ENCODE results near the gene BNIP5.

BNIP5 gene

DNA sequence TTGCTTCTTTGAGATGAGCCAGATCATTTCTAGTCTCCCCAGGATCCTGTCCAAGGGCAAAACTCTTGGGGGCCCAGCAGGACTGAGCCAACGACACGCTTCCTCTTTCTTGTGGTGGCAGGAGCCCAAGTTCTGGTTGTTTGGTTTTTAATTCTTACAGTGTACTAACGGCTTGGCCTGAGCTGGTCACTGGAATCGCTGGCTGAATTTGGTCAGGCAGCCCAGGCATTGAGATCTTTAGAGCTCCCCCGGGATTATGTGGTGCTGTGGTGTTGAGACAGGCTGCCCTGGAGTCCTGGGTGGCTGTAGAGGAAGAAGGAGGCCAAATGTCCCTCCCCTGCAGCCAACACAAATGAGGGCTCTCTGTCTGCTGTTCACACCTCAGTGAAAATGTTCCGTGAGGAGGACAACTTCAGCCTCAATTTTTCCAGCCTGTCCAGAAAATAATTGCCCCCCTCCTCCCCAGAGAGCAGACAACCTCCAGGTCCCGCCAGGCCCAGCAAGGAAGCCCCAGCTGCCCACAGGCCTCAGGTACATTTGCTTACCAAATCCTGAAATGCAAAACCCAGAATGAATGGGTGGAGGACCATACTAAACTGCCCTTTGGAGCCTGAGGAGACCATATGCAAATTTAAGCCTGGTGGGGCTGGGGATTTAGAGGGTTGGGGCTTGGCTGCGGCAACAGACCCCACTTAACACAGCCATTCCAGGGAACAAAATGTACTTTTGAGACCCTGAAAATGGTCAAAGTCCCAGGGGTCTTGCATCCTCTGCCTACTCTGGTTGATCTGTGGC is 23.6 kb downstream of the BNIP5 start:
- in situ Hi-C loops (cut with HindIII; ENCODE audit: low pct_ligation_motif_present, low pct_unique_long_range_greater_than_20kb, low sequenced_read_pairs), result no loop called here
- no peak for DNase-seq

- DNase-seq, result no peak
- in situ Hi-C loops (cut with HindIII; ENCODE audit: low pct_ligation_motif_present, low pct_unique_long_range_greater_than_20kb, low sequenced_read_pairs), result no loop called here
These were observed 26.8 kb downstream of the BNIP5 start for GRCh38 chr6:36309900-36310299.

DNA sequence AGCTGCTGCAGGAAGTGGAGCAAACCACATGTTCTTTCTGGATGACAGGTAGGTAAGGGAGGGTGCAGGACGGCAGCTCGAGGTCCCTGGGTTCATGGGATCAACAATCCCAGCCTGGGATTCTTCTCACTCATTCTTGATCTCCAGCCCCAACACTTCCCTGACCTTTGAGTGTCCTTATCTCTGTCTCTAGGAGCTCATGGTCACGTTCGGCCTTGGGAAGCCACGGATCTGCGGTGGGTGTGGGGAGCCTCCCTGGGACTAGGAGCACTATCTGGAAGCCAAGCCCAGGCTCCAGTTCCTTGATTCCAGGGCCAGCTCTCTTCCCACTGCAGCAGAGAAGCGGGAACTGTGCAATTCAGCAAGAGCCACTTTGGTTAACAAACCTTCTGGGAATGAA is 27.5 kb downstream of the BNIP5 start:
- no peak for DNase-seq
- in situ Hi-C loops (cut with HindIII; ENCODE audit: low pct_ligation_motif_present, low pct_unique_long_range_greater_than_20kb, low sequenced_read_pairs), result no loop called here

- DNase-seq, result no peak
- in situ Hi-C loops (cut with HindIII; ENCODE audit: low pct_ligation_motif_present, low pct_unique_long_range_greater_than_20kb, low sequenced_read_pairs), result no loop called here
These were observed 28.2 kb downstream of the BNIP5 start for GRCh38 chr6:36308514-36308913.

GRCh38 chr6:36306375-36306774 is 30.3 kb downstream of the BNIP5 start:
- DNase-seq, result no peak
- in situ Hi-C loops (cut with HindIII; ENCODE audit: low pct_ligation_motif_present, low pct_unique_long_range_greater_than_20kb, low sequenced_read_pairs), result no loop called here

DNA sequence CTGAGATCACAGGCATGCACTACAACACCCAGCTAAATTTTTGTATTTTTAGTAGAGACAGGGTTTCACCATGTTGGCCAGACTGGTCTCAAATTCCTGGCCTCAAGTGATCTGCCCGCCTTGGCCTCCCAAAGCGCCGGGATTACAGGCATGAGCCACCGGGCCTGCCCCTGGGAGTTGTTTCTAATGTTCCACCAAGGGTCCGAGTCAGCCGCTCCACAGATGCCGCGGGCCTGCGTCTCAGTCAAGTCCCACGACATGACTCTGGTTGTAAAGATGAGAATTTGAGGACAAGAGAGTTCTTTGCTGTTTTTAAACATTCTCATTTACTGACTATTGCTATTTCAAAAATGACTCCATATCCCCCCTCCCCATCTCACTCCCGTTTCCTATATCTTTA is 30.8 kb downstream of the BNIP5 start:
- in situ Hi-C loops (cut with HindIII; ENCODE audit: low pct_ligation_motif_present, low pct_unique_long_range_greater_than_20kb, low sequenced_read_pairs), result no loop called here
- no peak for DNase-seq

DNA sequence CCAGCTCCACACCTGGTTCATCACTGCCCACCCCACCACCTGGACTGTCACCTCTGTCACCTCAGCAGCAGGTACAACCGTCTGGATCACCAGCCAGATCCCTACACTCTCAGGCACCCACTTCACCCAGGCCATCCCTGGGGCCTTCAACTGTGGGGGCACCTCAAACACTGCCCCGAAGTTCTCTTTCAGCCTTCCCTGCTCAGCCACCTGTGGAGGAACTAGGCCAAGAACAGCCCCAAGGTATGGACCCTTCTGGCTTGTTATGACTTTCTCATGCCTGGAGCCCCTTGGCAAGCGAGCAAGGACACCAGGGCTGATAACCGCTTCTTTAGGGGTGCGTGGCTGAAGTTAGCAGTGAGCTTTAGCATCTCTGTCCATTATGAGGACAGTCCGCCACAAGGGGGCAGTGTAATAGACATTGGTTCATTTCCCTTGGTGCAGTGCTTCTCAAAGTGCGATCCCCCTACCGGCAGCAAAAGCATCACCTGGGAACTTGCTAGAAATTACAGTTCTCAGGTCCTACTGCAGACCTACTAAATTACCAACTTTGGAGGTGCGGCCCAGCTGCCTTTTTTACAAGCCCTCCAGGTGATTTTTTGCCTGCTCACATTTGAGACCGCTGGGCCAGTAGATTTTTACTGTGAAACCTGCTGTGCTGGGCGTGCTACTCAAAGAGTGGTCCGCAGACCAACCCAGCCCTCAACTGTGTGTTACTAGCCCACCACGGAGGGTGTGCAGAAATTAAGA is 34.3 kb downstream of the BNIP5 start:
- DNase-seq, result peak; percentile 87
- in situ Hi-C loops (cut with HindIII; ENCODE audit: low pct_ligation_motif_present, low pct_unique_long_range_greater_than_20kb, low sequenced_read_pairs), result no loop called here

DNA sequence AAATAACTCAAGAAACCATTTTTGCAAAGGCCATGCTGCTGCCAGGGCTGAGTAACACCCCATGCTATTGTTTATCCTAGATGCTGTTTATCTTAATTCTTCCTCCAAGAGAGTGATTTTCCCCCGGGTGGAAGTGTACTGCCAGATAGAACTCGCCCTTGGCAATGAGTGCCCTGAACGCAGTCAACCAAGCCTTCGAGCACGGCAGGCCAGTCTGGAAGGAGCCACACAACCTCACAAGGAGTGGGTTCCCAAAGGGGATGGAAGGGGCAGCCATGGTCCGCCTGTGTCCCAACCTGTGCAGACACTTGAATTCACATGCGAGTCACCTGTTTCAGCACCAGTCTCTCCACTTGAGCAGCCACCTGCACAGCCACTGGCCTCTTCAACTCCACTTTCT is 34.9 kb downstream of the BNIP5 start:
- no peak for DNase-seq
- in situ Hi-C loops (cut with HindIII; ENCODE audit: low pct_ligation_motif_present, low pct_unique_long_range_greater_than_20kb, low sequenced_read_pairs), result no loop called here

- no peak for DNase-seq
- in situ Hi-C loops (cut with HindIII; ENCODE audit: low pct_ligation_motif_present, low pct_unique_long_range_greater_than_20kb, low sequenced_read_pairs), result no loop called here
These were observed 35.5 kb downstream of the BNIP5 start for GRCh38 chr6:36301085-36301658.

- DNase-seq, result no peak
- in situ Hi-C loops (cut with HindIII; ENCODE audit: low pct_ligation_motif_present, low pct_unique_long_range_greater_than_20kb, low sequenced_read_pairs), result no loop called here
These were observed 38.7 kb downstream of the BNIP5 start for GRCh38 chr6:36298027-36298426.

DNA sequence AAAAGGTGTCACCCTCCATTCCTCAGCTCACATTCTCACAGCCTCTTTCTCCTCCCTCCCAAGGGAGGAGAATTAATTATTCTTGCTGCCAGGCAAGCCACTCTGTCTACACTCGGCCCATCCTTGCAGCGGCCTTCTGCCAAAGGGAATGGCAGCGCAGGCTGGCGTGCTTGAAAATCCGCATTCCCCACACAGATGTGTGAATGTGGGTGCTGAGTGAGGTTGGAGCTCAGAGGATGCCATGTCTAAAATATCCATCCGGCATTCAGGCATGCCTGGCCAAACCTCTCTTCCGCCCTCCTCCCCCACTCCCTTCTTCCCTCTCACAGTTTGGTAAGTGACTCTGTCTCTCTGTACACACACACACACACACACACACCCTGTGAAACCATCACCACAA is 39.2 kb downstream of the BNIP5 start:
- no peak for DNase-seq
- in situ Hi-C loops (cut with HindIII; ENCODE audit: low pct_ligation_motif_present, low pct_unique_long_range_greater_than_20kb, low sequenced_read_pairs), result no loop called here

- in situ Hi-C loops (cut with HindIII; ENCODE audit: low pct_ligation_motif_present, low pct_unique_long_range_greater_than_20kb, low sequenced_read_pairs), result no loop called here
These were observed 39.6 kb downstream of the BNIP5 start for GRCh38 chr6:36297051-36297450.

DNA sequence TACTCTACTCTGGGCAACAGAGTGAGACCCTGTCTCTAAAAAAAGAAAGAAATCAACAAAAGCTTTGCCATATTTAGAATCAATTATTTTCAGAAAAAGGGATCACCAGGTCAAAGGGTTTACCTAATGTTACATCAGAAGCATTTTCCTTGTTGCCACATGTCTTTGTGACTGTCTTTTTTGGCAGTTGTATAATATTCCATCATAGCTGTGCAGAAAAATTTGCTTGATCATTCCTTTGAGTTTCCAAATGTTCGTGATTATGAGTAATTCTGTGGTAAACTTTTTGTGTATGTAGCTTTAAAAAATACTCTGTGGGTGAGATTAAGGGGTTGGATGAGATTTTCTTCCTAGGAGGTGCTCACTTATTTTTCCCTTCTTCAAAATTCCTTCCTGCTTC is 40.4 kb downstream of the BNIP5 start:
- no peak for DNase-seq
- in situ Hi-C loops (cut with HindIII; ENCODE audit: low pct_ligation_motif_present, low pct_unique_long_range_greater_than_20kb, low sequenced_read_pairs), result no loop called here

More at GRCh38 chr6:36297051-36297450, 39.6 kb downstream of the BNIP5 start:
- no peak for DNase-seq

- no peak for DNase-seq
- in situ Hi-C loops (cut with HindIII; ENCODE audit: low pct_ligation_motif_present, low pct_unique_long_range_greater_than_20kb, low sequenced_read_pairs), result no loop called here
These were observed 44.5 kb downstream of the BNIP5 start for GRCh38 chr6:36292170-36292569.

DNA sequence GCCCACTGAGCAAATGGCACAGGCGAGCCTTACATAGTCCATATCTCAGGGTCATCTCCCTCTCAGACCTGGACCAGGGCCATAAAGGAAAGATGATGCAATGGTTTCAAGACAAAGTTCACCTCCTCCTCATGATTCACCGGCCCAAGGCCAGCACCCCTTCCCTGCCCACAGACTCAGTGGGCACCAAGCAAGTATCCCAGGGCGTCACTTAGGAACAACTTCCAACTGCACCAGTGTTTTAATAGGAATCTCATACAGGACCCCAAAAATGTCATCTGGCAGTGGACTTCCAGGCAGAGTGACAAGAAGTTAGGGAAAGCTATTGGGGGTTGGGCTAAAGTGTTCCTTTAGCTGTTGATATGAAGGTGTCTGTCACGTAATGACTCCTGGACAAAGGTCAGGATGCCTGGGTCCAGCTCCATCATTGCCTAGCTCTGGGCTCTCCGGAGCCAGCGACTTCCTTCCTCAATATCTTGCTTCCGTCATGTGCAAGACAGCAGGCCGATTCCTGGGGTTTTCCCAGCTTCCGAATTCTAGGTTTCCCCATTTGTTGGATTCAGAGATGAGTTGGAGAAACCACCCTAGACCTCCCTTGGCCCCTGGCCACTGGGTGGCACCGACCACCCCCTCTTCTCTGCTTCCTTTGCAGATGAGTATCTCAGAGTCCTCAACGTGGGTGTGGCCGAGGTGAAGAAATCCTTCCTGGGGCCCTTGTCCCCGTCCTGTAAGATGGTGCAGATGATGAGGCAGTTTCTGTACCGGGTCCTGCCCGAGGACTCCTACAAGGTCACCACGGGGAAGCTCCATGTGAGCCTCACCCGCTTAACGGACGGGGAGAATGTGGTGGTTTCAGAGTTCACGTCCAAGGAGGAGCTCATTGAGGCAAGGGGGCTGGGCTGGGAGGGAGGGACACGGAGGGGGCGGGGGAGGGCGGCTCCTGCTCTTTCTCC is 45.7 kb downstream of the BNIP5 start:
- in situ Hi-C loops (cut with HindIII; ENCODE audit: low pct_ligation_motif_present, low pct_unique_long_range_greater_than_20kb, low sequenced_read_pairs), result no loop called here
- peak; percentile 22 for DNase-seq

- no peak for DNase-seq
- in situ Hi-C loops (cut with HindIII; ENCODE audit: low pct_ligation_motif_present, low pct_unique_long_range_greater_than_20kb, low sequenced_read_pairs), result no loop called here
These were observed 47.3 kb downstream of the BNIP5 start for GRCh38 chr6:36289281-36289878.

GRCh38 chr6:36286858-36287257 is 49.8 kb downstream of the BNIP5 start:
- in situ Hi-C loops (cut with HindIII; ENCODE audit: low pct_ligation_motif_present, low pct_unique_long_range_greater_than_20kb, low sequenced_read_pairs), result no loop called here
- no peak for DNase-seq

- in situ Hi-C loops (cut with HindIII; ENCODE audit: low pct_ligation_motif_present, low pct_unique_long_range_greater_than_20kb, low sequenced_read_pairs), result no loop called here
- DNase-seq, result no peak
These were observed 50.9 kb downstream of the BNIP5 start for GRCh38 chr6:36285797-36286196.
